ENCODE measurements around the gene MFF.
A peak's percentile ranks its signal among the peaks of the same experiment; 100 is the strongest.

Gene MFF, protein sequence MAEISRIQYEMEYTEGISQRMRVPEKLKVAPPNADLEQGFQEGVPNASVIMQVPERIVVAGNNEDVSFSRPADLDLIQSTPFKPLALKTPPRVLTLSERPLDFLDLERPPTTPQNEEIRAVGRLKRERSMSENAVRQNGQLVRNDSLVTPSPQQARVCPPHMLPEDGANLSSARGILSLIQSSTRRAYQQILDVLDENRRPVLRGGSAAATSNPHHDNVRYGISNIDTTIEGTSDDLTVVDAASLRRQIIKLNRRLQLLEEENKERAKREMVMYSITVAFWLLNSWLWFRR

DNA sequence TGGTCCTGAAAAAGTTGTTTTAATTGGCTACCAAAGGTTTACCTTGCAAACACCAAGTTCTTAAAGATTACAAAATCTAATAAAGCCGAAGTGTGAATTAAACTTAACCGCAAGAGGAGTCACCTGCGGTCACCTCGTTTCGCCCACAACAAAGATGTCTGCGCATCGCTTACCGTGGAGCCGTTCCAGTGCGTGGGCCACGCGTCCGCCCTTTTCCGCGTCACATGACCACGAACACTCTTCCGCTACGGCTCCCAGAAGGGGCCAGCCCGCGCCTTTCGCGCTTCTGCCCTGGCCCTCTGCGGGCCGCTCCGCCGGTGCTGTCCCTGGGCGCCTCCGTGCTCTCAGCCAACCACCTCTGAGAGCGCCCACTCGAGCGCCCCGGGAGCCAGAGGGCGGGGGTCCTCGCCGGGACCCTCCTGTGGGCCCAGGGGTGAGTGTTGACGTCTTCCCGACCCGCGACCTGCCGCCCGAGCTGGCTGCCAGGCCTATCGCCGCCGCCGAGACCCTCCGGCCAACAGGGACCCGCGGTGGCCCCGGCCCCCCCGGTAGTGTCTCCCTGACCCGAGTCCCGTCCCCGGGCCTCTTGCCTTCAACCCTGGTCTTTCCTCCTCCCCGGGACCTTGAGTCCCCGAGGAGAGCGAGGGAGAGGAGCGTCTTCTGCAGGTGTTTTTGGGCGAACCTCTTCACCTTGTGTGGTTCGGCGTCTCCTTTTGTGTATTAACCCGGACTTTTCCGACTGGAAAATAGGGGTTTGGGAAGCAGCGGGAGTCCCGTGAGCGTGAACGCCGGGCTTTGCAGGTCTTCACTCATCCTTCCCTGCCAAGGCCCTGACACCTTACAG, at the start of gene MFF:
TSS of gene MFF (plus strand) at position 257 of the 844 bp plus-strand sequence. CDS start 5,415 bp downstream, outside the sequence.
- DNase-seq = peak; percentile 89

DNA sequence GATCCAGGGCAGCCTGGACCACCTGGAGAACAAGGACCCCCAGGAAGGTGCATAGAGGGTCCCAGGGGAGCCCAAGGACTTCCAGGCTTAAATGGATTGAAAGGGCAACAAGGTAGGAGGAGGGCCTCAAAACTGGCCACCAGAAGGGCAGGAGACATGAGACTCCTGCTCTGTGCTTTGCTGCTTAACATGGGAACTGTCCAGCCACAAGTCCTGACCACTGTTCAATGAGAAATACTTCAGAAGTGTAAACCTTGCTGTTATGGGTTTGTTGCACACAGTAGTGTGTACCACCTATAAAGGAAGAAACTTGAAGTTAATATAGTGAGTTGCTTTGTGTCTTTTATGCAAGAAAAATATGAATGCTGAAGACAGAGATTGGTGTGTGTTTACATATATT, 44.2 kb upstream of the MFF start:
- DNase-seq = no peak

DNA sequence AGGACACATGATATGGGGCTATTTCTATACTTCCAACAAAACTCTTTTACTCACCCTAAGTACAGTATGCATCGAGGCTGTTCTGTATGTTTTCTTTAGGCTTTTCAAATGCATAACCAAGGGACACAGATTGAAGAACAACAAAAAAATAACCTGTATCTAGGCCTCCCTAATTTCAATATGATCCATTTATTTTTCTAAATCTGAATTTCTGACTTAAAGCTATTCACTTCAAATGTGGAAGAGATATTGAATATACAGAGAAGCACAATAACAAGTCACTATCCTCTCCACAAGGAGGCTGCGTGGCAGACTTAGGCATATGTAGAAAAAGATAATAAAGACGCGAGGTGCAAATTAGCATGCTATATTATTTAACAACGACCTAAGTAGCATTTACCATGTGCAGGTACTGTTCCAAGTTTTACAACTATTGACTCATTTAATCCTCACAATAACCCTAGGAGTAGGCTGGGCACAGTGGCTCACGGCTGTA, 39.3 kb upstream of the MFF start:
- DNase-seq = no peak

GRCh38 chr2:227287771-227288170, 37.3 kb upstream of the MFF start:
- no peak for DNase-seq

- DNase-seq = no peak
Measured at GRCh38 chr2:227292314-227292713, 32.7 kb upstream of the MFF start.

GRCh38 chr2:227293531-227293930, 31.5 kb upstream of the MFF start:
- no peak for DNase-seq

- no peak for DNase-seq
Measured at GRCh38 chr2:227295806-227296205, 29.2 kb upstream of the MFF start.

DNA sequence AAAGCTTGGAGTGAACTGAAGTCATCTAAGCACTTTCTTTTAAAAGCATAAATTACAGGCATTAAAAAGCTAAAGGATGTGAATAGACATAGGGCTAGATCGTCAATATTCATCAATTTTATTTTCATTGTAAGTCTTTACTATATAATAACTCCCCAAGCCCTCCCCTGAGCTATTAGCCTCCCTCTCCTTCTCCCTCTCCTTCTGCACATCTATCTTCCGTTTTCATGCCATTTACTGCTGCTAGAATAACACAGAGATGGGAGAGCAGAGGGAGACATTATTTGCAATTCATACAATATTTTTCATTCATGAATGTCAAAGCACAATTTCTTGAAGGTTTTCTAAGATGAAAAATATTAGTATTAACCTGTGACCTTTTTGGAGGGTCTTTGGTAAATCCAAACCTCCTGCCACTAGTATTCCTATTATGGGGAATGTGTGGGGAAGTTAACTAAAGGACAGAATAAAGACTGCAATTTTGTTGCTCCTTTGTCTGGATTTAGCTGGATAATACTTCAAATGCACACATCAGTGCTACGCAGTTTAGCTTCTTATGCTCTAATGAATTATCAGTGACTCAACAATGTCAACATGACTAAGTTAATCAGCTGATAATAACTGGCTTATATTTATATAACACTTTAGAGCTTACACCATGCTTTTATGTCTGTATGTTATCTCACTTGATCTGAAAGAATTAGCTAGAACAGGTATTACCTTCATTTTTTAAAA, 28.2 kb upstream of the MFF start:
- DNase-seq = no peak

DNA sequence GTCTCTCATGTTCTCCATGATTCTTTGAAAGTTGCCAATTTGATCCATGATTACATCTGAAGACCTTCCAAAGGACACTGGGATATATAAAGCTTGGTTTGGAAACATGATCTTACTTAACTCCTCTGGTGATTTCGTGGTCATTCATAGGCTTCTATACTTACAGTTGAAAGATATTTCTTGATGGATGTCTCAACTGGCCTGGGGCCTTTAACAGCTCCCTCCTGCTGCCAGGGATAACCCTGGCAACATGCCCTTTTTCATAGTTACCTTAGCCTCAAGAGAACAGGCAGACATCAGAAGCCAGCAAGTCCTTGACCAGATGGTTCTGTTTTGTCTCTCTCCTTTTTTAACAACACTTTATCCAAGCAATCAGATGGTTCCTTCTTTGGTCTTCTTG, 23.5 kb upstream of the MFF start:
- DNase-seq = no peak

GRCh38 chr2:227308784-227309183, 16.3 kb upstream of the MFF start:
- DNase-seq = no peak

- DNase-seq = no peak
Measured at GRCh38 chr2:227310756-227311110, 14.3 kb upstream of the MFF start.

DNA sequence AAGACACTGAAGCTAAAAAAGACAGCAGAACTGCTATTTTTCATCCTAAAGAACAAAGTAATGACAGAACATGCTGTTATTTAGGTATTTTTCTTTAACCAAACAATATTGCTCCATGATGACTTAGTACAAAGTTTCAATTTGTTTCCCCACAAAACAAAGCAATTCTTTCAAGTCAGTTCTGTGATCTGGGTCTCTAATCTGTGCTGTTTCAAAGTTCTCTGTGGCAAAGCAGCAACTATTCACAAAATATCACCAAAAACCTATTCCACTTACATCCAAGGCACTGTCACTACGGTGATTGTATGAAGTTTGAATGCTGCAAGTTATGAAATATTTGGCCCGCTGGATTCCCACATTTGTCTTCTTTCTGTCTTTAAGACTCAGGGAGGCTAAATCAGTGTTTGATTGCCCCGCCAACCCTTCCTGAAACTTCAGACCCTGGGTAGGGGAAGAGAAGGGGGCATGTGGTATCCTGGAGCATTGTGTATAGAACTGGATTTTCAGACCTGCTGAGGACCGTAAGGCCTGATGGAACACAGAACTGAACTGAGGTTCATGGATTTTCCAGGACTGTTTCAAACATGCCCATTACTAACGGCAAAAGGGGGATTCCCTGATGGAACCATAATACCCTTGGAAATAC, 13.1 kb upstream of the MFF start:
- DNase-seq = no peak

DNA sequence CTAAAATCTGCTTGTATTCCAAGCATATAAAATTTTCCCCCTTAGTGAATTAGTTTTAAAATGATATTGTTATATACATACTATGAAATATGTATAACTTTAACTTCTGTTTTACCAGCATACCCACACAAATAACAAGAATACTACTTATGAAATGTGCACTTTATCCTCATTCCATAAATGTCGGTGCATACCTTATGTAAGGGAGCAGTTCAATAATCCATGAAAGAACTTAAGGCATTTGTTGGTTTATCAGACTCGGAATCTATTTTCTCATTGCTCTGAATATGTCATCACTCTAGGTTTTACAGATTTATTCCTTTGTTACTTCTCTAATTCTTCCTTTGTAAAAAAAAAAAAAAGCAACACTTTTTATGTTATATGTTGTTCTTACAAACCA, 12.5 kb upstream of the MFF start:
- DNase-seq = no peak

DNA sequence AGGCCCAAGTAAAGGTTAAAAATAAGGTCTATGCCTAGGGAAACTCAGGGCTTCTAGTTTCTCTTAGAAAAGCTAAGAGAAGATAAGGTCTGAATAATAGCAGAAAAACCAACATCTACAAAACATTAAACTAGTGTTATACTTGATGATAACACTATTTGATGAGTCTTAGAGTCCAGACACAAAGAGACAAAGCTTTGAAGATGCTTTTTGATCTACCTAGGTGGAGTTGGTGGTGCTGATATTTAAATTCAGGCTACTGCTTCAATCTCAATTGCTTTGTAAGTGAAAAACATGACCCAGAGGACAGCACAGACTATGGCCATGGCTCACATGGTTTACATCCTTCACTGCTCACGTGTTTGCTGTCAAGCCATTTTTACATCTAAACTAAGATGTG, 11.7 kb upstream of the MFF start:
- DNase-seq = no peak

- DNase-seq = no peak
Measured at GRCh38 chr2:227317834-227318233, 7.2 kb upstream of the MFF start.

DNA sequence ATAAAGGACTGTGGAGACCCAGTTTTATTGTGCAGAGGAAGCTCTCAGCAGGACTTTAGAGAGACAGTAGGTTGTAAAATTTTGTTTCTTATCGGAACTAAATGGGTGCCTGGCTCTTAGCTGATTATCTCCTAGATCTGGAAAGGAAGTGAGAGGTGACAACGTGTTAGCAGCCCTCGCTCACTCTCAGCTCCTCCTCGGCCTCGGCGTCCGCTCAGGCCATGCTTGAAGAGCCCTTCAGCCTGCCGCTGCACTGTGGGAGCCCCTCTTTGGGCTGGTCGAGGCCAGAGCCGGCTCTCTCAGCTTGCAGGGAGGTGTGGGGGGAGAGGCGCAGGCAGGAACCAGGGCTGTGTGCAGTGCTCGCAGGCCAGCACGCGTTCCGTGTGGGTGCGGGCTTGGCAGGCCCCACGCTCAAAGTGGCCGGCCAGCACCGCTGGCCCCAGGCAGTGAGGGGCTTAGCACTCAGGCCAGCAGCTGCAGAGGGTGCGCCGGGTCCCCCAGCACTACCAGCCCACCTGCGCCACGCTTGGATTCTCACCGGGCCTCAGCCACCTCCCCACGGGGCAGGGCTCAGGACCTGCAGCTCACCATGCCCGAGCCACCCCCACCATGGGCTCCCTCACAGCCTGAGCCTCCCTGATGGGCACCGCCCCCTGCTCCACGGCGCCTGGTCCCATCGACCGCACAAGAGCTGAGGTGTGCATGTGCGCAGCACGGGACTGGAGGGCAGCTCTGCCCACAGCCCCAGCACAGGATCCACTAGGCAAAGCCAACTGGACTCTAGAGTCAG, 4.6 kb upstream of the MFF start:
- DNase-seq = no peak

- no peak for DNase-seq
Measured at GRCh38 chr2:227322530-227323205, 2.4 kb upstream of the MFF start.

- DNase-seq = no peak
Measured at GRCh38 chr2:227323818-227324217, 1.2 kb upstream of the MFF start.

DNA sequence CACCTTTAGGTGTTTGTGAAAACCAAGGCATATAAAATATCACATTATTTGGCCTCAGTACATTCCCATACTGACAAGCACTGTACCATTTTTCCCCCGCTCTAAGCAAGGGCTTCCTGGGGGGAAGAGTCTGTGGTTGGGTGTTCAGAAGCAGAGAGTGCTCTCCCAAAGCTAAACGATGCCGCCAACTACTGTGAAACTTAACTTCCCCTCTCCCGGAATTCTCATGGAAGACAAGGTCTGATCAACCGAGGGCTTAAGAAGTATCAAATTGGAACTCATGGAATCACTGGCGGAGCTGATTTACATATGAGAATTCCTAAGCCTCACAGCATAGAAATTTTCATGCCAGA, 433 bp upstream of the MFF start:
- no peak for DNase-seq

DNA sequence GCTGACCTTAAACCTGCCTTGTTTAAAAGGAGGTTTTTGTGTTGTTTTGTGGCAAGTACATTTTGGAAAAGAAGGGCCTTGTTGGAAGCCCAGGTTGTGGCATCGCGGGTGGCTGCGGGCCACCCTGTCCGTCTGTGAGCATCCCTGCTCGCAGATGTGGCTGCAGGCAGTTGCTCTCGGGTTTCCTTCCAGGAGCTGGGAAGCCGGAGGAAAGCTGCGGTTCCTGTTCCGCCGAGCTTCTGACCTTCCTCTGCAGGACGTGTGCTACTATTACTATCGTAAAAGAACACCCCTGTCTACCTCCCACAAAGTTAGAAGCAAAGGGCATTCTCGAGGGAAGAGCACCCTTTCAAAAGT, 766 bp downstream of the MFF start:
- DNase-seq = no peak

- no peak for DNase-seq
Measured at GRCh38 chr2:227326783-227327182, 1.7 kb downstream of the MFF start.

- DNase-seq = no peak
Measured at GRCh38 chr2:227335713-227336112, 10.7 kb downstream of the MFF start.

All from stimulated activated CD4-positive, alpha-beta T cell treated with anti-CD3 and anti-CD28 coated beads, Interleukin-12 subunit alpha, Interleukin-12 subunit beta, amount 100 ng/mL, for 4 hours (primary cell).